Stimulated activated CD4-positive, alpha-beta T cell treated with anti-CD3 and anti-CD28 coated beads, TNF-alpha, amount 100 ng/mL, for 48 hours (primary cell): ENCODE data around the gene ABCD3.
A peak's percentile ranks its signal among the peaks of the same experiment; 100 is the strongest.

Source experiments
- DNase-seq, 3 donors: peaks; one replicate each; pipeline ENCODE4 v3.0.0-alpha.2; 2020; ENCODE audit warnings: low read depth in 3 of 3

The ABCD3 gene

DNA sequence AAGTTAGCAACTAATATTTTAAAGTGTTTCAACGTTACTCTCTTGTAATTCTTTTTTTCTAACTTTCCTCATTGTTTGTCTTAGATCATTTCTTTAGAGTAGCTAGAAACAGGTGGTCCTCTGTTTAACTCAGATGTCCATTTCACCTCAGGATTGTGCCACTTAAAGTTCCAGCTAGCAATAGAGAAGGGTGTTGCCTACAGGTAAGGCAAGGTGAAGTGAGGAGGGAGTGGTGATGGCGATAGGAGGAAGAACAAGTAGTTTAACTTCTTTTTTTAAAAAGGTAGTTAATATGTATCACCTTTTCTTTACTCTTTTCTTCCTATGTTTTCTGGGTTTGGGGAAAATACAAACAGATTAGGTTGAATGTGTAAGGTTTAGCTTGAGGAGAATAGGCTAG lies 44.4 kb downstream of the ABCD3 start:
- DNase-seq: no peak

DNA sequence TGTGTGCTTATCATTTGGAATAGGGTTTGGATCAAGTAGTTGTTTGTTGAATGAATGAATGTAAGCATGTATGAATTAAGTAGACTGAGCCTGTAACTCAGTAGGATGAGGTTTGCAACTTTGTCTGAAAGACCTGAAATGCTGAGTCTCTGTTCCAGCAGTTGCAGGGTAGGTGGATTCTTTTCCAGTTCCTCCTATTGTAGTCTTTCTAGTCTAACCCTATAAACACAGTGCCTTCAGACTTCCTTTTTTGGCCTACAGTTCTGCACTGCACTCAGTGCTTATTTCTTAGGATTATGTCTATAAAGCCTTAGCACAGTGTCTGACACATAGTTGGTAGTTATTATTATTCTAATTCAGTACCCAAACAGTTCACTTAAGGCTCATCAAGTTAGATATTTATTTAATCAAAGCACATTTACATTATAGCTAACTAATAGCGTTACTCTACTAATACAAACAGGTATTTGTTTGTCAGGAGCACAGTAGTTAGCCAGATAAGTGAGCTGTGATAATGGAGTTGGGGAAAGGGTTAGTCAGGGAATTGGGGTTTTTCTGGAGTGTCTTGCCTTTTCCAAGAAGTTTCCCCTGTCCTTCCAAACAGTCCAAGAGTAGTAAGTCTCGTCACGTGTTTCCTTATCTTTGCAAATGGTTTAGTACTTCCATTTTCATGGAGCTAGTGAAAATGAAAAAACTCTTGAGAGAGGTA lies 45.0 kb downstream of the ABCD3 start:
- DNase-seq: no peak

DNA sequence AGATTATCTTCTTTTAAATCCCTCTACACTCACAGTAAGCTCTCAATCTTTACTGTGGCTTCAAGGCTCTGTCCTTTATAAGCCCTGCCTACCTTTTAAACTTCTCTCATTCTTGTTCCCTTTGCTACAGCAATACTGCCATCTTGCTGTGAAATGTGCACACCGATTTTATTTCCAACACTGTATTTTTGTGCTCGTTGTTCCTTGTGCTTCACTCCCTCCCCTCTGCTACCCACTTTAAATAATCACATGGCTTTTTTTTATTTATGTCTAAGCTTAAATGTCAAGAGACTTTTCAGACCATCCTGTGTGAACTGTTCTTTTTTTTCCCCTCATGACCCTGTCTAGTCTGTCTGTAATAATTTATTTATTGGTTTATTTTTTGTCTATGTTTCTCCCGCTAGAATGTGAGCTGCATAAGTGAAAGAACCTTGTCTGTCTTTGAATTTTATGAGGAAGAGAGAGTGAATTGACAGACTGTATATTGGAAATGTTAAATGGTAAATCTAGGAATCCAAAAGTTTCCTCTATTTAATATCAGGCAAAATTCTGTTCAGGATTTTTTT lies 45.7 kb downstream of the ABCD3 start:
- no peak for DNase-seq

- no peak for DNase-seq
Observed at GRCh38 chr1:94468708-94469107, 50.5 kb downstream of the ABCD3 start.

- no peak for DNase-seq
Observed at GRCh38 chr1:94471271-94471670, 53.1 kb downstream of the ABCD3 start.

DNA sequence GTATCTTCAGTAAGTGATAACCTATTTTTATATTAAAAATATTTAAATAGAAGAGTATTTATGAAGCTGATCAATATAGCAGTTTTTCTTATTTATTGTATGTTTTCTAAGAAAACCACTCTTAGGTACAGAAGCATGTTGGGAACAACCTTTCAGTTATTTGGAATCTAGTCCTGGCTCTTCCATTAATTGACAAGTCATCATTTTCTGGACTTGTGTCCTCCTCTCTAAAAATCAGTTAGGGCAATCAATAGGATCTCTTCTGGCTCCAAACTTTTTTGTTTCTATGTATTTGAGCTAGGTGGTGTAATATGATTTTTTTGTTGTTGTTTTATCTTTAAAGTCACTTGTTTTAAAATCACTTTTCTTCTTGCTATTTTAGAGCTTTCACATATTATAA lies 57.0 kb downstream of the ABCD3 start:
- DNase-seq: no peak

GRCh38 chr1:94479682-94480081 lies 61.5 kb downstream of the ABCD3 start:
- DNase-seq: no peak

GRCh38 chr1:94481473-94481933 lies 63.3 kb downstream of the ABCD3 start:
- DNase-seq: peak in 1 of 3 donors; percentile 8

DNA sequence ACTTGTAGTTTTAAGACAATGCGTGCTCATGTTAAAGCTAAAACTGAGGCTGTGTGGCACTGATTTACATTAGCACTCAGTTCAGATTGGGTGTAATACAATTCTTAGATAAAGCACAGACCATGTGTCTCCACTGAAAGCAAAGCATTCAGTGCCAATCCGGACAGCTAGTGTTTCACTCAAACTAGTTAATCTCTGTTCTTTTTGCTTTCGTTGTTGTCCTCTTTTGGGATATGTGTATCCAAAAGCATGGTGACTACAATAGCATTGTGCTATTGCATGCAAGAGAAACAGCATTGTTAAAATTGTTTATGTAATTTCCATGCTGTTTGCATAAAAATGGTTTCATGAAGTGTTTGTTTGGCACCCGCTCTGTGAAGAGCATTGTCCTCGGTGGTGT lies 68.8 kb downstream of the ABCD3 start:
- no peak for DNase-seq

- DNase-seq: no peak
Observed at GRCh38 chr1:94490556-94490955, 72.4 kb downstream of the ABCD3 start.

DNA sequence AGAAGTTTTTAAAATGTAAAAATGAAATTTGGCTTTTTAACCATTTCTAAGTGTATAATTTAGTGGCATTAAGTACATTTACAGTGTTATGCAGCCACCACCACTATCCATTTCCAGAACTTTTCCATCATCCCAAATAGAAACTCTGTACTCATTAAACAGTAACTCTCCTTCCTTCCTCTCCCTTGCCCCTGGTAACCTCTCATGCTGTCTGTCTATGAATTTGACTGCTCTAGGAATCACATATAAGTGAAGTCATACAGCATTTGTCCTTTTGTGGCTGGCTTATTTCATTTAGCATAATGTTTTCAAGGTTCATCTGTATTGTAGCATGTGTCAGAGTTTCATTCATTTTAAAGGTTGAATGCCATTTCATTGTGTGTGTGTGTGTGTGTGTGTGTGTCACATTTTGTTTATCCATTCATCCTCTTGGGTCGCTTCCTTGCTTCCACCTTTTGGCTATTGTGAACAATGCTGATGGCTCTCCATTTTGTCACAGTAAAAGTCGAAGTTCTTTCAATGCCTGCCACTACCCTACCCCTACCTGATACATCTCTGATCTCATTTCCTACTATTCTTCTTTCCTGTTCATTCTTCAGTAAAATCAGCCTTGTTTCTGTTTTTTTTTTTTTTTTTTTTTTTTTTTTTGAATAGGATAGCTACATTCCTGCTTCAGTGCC lies 78.0 kb downstream of the ABCD3 start:
- DNase-seq: no peak

GRCh38 chr1:94501426-94501825 lies 83.2 kb downstream of the ABCD3 start:
- no peak for DNase-seq

- no peak for DNase-seq
Observed at GRCh38 chr1:94501935-94502334, 83.7 kb downstream of the ABCD3 start.

DNA sequence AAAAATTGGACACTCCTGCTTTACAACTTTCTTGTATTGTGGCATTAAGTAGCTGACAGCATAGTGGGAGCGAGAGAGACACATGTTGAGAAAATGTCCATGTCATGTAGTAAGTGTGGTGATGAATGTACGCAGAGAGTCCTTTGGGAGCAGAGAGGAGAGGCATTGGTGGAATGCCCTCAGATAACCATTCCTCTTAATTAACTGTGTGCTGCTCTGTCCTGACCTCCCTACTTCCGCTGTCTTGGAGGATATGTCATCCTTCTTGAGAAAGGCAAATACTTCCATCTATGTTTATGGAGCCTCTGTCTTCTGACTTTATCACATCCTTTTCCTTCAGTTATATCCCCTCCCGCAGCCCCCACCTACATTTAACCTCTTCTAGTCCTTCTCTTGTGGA lies 85.0 kb downstream of the ABCD3 start:
- DNase-seq: no peak

DNA sequence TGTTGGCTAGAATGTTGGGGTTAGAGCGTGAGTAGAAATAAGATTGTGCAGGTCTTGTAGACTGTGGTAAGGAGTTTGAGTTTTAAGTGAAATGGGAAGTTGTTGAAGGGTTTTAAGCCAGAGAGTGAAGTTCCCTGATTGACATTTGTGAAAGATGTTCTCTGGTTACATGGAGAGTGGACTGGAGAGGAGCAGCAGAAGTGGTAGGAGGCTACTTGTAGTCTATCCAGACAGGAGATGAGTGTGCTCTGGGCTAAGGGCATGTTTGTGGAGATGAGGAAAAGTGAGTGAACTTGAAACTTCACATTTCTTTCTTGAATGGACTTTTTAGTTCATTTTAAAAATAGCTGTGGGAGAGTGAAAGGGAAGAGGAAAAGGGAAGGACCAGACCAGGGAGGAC lies 86.4 kb downstream of the ABCD3 start:
- DNase-seq: no peak

- no peak for DNase-seq
Observed at GRCh38 chr1:94512816-94513215, 94.6 kb downstream of the ABCD3 start.

DNA sequence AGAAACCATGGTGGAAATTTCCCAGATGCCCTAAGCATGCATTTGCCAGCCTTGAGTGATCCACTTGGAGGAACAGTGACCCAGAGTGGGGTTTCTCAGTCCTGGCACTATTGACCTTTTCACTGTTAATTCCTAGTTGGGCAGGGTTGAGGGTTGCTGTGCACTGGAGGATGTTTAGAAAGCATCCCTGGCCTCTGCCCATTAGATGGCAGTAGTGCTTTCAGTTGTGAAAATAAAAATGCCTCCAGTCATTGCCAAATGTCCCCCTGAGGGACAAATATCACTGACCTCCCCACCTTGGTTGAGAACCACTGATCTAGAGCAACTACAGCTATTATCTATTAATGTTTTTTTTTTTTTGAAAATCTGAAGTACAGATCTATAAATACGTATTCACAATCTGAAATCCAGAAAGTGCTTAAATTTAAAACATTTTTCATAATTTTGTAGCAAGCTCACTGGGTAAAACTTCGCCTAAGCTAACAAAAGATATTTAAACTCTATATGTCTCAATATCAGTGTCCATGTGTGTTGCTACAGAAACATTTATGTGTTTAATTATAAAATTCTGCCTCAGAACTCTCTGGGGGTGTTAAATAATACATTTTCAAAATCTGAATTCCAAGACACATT lies 96.0 kb downstream of the ABCD3 start:
- DNase-seq: no peak

- no peak for DNase-seq
Observed at GRCh38 chr1:94515296-94515947, 97.2 kb downstream of the ABCD3 start.

DNA sequence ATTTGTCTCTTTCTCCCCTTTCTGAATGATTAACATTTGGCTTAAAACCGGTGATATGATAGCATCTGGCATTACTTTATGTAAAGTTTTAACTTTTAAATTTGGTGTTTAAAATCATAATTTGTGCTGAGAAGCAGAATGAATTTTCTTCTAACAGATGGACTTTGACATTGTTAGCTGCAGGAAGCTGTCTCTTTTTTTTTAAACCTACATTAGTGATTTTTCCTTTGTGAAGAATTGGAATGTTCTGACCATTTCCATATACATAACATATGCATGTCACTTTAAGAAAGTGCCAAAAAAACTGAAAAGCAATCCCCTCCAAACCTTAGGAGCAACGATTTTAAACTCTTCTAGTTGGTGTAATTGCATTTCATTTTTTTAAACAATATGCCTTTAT lies 101.2 kb downstream of the ABCD3 start:
- DNase-seq: no peak

DNA sequence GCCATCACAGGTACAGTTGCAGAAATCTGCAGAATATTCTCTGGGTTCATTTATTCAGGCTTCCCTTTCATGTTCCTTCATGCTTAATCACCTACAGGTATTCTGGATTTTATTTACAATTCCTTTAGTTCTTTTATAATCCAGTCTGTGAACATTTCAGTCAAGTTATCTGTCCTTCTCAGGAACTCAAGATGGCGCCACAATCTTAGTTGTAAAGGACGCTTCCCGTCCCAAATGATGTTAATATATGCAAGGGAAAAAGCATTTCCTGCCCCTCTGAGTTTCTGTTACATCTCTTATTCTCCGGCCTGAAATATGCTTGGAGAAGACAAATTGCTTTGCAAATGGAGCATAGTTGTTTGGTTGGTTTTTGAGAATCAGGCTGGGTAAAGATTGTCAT lies 104.1 kb downstream of the ABCD3 start:
- DNase-seq: no peak

DNA sequence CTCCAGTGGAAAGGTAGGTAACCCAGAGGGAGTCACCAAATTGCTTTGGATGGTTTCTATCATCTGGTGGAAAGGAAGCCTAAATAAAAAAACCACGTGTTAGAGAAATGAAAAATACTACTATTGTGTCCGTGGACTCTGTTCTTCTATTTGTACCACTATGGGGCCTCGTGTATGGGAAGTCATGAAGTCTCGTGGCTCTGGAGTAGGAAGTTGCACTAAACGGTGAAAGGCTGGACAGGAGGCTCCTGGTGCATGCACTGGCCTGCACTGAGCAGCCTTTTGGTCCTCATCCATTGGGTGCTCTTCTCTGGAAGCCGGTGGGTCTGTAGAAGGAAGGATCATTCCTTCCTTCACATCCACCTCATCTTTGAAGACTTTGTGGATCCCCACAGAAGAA lies 106.3 kb downstream of the ABCD3 start:
- no peak for DNase-seq
